OCI-LY1 (cell line): ENCODE measurements around the gene HDGFL3.
"Not testable (repeated sequence)": the region's sequence is repeated elsewhere in the genome, so short reads cannot be mapped to it uniquely, and the experiment has no call there.

Experiments
- H2AFZ ChIP-seq: fragments of 200-600 bp; sonication (generic), shearing (Covaris generic); 2 replicates; pipeline ENCODE4 v1.6.0; 2014; ENCODE audit warnings: antibody characterized with exemption, mild to moderate bottlenecking, low read length
- H3F3A ChIP-seq: fragments of 200-600 bp; sonication (generic), shearing (Covaris generic); 2 replicates; pipeline ENCODE4 v1.6.0; 2014; ENCODE audit warnings: mild to moderate bottlenecking, antibody characterized with exemption, low read length, moderate library complexity; ENCODE audit not compliant: insufficient read depth
- H3K27ac ChIP-seq: fragments of 200-600 bp; sonication (generic); 2 replicates; pipeline ENCODE4 v1.5.1; 2014; ENCODE audit warnings: low read length, mixed run types, mild to moderate bottlenecking, low read depth; ENCODE audit not compliant: poor library complexity, severe bottlenecking
- H3K27me3 ChIP-seq: fragments of 200-600 bp; sonication (generic); 2 replicates; pipeline ENCODE4 v1.6.0; 2014; ENCODE audit warnings: antibody characterized with exemption, mild to moderate bottlenecking, low read length, moderate library complexity; ENCODE audit not compliant: insufficient read depth
- H3K36me3 ChIP-seq: fragments of 200-600 bp; sonication (generic); 2 replicates; pipeline ENCODE4 v1.6.1; 2014; ENCODE audit warnings: mild to moderate bottlenecking, antibody characterized with exemption, low read length, moderate library complexity, mixed read lengths; ENCODE audit not compliant: insufficient read depth
- H3K4me1 ChIP-seq: fragments of 200-600 bp; sonication (generic); 2 replicates; pipeline ENCODE4 v1.5.1; 2014; ENCODE audit warnings: mild to moderate bottlenecking, low read length, moderate library complexity; ENCODE audit not compliant: insufficient read depth, severe bottlenecking
- H3K4me2 ChIP-seq: fragments of 200-600 bp; sonication (generic), shearing (Covaris generic); 2 replicates; pipeline ENCODE4 v1.6.1; 2014; ENCODE audit warnings: low read length
- H3K4me3 ChIP-seq: fragments of 200-600 bp; sonication (generic); 2 replicates; pipeline ENCODE4 v1.5.1; 2014; ENCODE audit warnings: low read length, low read depth, mild to moderate bottlenecking, mixed read lengths; ENCODE audit not compliant: poor library complexity, severe bottlenecking
- H3K79me2 ChIP-seq: fragments of 200-600 bp; shearing (Covaris generic); 2 replicates; pipeline ENCODE4 v1.6.1; 2016; ENCODE audit warnings: mixed run types, low read length, mixed read lengths; ENCODE audit not compliant: insufficient read depth
- H3K9ac ChIP-seq: fragments of 200-600 bp; sonication (generic), shearing (Covaris generic); 2 replicates; pipeline ENCODE4 v1.6.1; 2014; ENCODE audit warnings: mild to moderate bottlenecking, low read length, mixed read lengths
- H3K9me2 ChIP-seq: fragments of 200-600 bp; sonication (generic), shearing (Covaris generic); 2 replicates; pipeline ENCODE4 v1.6.1; 2014; ENCODE audit warnings: low read depth, mild to moderate bottlenecking, low read length, mixed read lengths
- H3K9me3 ChIP-seq: fragments of 200-600 bp; shearing (Covaris generic); 2 replicates; pipeline ENCODE4 v1.6.1; 2014; ENCODE audit warnings: low read length, mixed read lengths
- H4K20me1 ChIP-seq: fragments of 200-600 bp; sonication (generic), shearing (Covaris generic); 2 replicates; pipeline ENCODE4 v1.6.0; 2016; ENCODE audit warnings: mild to moderate bottlenecking, low read length; ENCODE audit not compliant: insufficient read depth
- CTCF ChIP-seq: fragments of 200-600 bp; sonication (generic), shearing (Covaris generic); IDR thresholded peaks from 2 replicates; pipeline ENCODE4 v1.5.1; 2017; ENCODE audit warnings: mild to moderate bottlenecking, antibody characterized with exemption, low read length, moderate library complexity, mixed read lengths
- EZH2 ChIP-seq: fragments of 200-600 bp; sonication (generic), shearing (Covaris generic); IDR thresholded peaks from 2 replicates; pipeline ENCODE4 v1.8.0; 2017; ENCODE audit warnings: borderline replicate concordance, mixed run types, mild to moderate bottlenecking, antibody characterized with exemption, low read length, moderate library complexity, mixed read lengths

HDGFL3 gene

GRCh38 chr15:83090465-83090864 lies 117.2 kb downstream of the HDGFL3 start:
- Histone ChIP-seq H3K79me2 (no peaks in the 10 kb centered on the region), H3K9ac (no peak overlapping the region), H3K27ac (no peak overlapping the region), H4K20me1 (no peaks in the 10 kb centered on the region), H3K4me3 (no peak overlapping the region), H3K9me2 (no peaks in the 10 kb centered on the region), H3K4me2 (no peak overlapping the region), H3K9me3 (no peaks in the 10 kb centered on the region), H2AFZ (no peak overlapping the region), H3K36me3 (no peaks in the 10 kb centered on the region), H3K4me1 (peaks cover 7% of the 10 kb centered on the region), H3F3A (no peaks in the 10 kb centered on the region), H3K27me3 (no peaks in the 10 kb centered on the region)
- no peak for TF ChIP-seq CTCF
- TF ChIP-seq EZH2, result no peak

GRCh38 chr15:83088876-83089275 lies 118.7 kb downstream of the HDGFL3 start:
- H3K27ac ChIP-seq, result no peak overlapping the region
- H3K4me1 ChIP-seq, result peaks cover 7% of the 10 kb centered on the region
- H4K20me1 ChIP-seq, result no peaks in the 10 kb centered on the region
- no peak overlapping the region for H3K4me2 ChIP-seq
- no peak for TF ChIP-seq CTCF
- no peak for TF ChIP-seq EZH2
- H2AFZ ChIP-seq, result no peak overlapping the region
- H3K36me3 ChIP-seq, result no peaks in the 10 kb centered on the region
- H3K9ac ChIP-seq, result no peak overlapping the region
- H3K9me2 ChIP-seq, result no peaks in the 10 kb centered on the region
- no peaks in the 10 kb centered on the region for H3K79me2 ChIP-seq
- H3K9me3 ChIP-seq, result no peaks in the 10 kb centered on the region
- H3F3A ChIP-seq, result no peaks in the 10 kb centered on the region
- no peaks in the 10 kb centered on the region for H3K27me3 ChIP-seq
- H3K4me3 ChIP-seq, result no peak overlapping the region

GRCh38 chr15:83087576-83087975 lies 120.0 kb downstream of the HDGFL3 start:
- Histone ChIP-seq H3K9ac (no peak overlapping the region), H3K36me3 (no peaks in the 10 kb centered on the region), H3K4me3 (no peak overlapping the region), H3K79me2 (no peaks in the 10 kb centered on the region), H3K4me2 (no peak overlapping the region), H3K27me3 (no peaks in the 10 kb centered on the region; the same call in 1 of the 2 replicates), H3K9me3 (no peaks in the 10 kb centered on the region), H3F3A (no peaks in the 10 kb centered on the region), H3K27ac (no peak overlapping the region), H3K4me1 (peaks cover 6% of the 10 kb centered on the region), H3K9me2 (no peaks in the 10 kb centered on the region), H4K20me1 (no peaks in the 10 kb centered on the region), H2AFZ (no peak overlapping the region)
- TF ChIP-seq CTCF (no peak), EZH2 (no peak)

GRCh38 chr15:83085864-83086552 lies 121.6 kb downstream of the HDGFL3 start:
- not testable (repeated sequence) for H2AFZ ChIP-seq, H3K79me2 ChIP-seq, H3K9ac ChIP-seq, H3K9me2 ChIP-seq, H3K36me3 ChIP-seq, H4K20me1 ChIP-seq, H3F3A ChIP-seq, H3K27me3 ChIP-seq, H3K4me1 ChIP-seq, H3K9me3 ChIP-seq, H3K4me2 ChIP-seq, H3K4me3 ChIP-seq, H3K27ac ChIP-seq

- not testable (repeated sequence) for H3K27me3 ChIP-seq, H3K9me2 ChIP-seq, H3F3A ChIP-seq, H4K20me1 ChIP-seq, H3K4me2 ChIP-seq, H2AFZ ChIP-seq, H3K36me3 ChIP-seq, H3K9me3 ChIP-seq, H3K9ac ChIP-seq, H3K27ac ChIP-seq, H3K4me1 ChIP-seq, H3K79me2 ChIP-seq, H3K4me3 ChIP-seq
Observed at GRCh38 chr15:83085461-83085860, 122.2 kb downstream of the HDGFL3 start.
